ENCODE data around the gene DQX1. TPM values are rescaled to one million over a fixed set of nuclear protein-coding genes. Genes with fewer than 3 reads are reported as not detected.
A peak's percentile ranks its signal among the peaks of the same experiment; 100 is the strongest.

DQX1 gene
- total and polyA plus RNA-seq, 2 of the 8 experiments (the other 6 are each of a cell fraction or from before 2014, with no cell fraction given): 0.76 to 1.1 TPM

DNA sequence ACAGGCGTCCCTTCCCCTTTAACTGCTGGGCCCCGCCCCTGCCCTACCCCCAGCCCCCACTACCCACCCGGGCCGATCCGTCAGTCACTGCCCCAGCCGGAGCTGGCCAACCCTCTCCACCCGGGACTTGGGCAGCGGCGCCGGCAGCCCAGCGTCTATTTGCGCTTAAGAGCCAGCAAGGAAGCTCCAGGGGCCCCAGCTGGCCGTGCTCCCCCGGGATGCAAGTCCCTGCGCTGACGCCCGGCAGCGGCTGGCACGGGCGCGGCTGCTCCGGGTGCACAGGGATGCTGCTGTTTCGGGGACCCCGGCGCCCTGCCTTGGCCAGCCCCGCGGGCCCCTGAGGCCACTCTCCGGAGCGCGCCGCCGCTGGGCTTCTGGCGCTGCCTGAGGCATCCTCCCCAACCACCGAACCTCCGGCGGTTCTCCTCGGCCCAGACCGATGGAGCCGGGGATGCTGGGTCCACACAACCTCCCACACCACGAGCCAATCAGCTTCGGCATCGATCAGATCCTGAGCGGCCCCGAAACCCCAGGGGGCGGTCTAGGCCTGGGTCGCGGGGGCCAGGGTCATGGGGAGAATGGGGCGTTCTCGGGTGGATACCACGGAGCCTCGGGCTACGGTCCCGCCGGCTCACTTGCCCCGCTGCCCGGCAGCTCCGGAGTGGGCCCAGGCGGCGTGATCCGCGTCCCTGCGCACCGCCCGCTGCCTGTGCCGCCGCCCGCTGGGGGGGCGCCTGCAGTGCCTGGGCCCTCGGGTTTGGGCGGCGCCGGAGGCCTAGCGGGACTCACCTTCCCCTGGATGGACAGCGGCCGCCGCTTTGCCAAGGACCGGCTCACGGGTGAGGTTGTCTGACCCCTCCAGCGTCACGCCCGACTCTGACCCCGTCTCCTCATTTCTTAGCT lies 11.4 kb downstream of the DQX1 start, which contains the start of gene TLX2:
Gene TLX2, plus strand, starts transcription at position 83 of the 903 bp plus-strand sequence. Its CDS starts 357 bp downstream, at position 440.
- TF ChIP-seq HDAC2 (IDR thresholded peaks at IDR 0.05; ENCODE audit: borderline replicate concordance in 1 of 2, low read depth in 2 of 2, low read length in 2 of 2): no peak
- no peak for TF ChIP-seq CBX5 (IDR thresholded peaks at IDR 0.05; ENCODE audit: low read depth, low read length)
- no peak for TF ChIP-seq HDAC6 (IDR thresholded peaks at IDR 0.05; ENCODE audit: low read depth, low read length)
- TF ChIP-seq POLR2AphosphoS5 (IDR thresholded peaks at IDR 0.05; ENCODE audit: low read depth, low read length): no peak
- no peak for TF ChIP-seq GTF2F1 (IDR thresholded peaks at IDR 0.05; ENCODE audit: borderline replicate concordance, low read depth, low read length)
- TF ChIP-seq RFX5 (IDR thresholded peaks at IDR 0.05; ENCODE audit: borderline replicate concordance, low read depth, low read length): no peak
- TF ChIP-seq MAFK (IDR thresholded peaks at IDR 0.05; ENCODE audit: low read depth, low read length): no peak
- H3K27ac ChIP-seq (ENCODE audit: low read depth, low read length): no peak within 1 kb of the TSS
- H3K79me1 ChIP-seq (ENCODE audit: low read depth, low read length): no peaks in the 10 kb centered on the region
- H3K4me3 ChIP-seq (ENCODE audit: extremely low read depth in 1 of 4, insufficient read depth in 2 of 4, low read depth in 3 of 4, low read length in 4 of 4): peak within 1 kb of the TSS; percentile 20 to 62 (median 28)
- no peak within 1 kb of the TSS for H2AFZ ChIP-seq (ENCODE audit: low read length)
- peak within 1 kb of the TSS; percentile 68; the same call in 1 of the 2 replicates for H2BK12ac ChIP-seq (ENCODE audit: low read depth, low read length)
- peaks cover 81 to 100% (median 96%) of the 10 kb centered on the region in 4 experiments for H3K27me3 ChIP-seq (replicated peaks in 1 of 4; ENCODE audit: control insufficient read depth in 3 of 4, extremely low read depth in 1 of 4, insufficient read depth in 3 of 4, low read length in 3 of 4)
- no peak within 1 kb of the TSS for H4K5ac ChIP-seq (ENCODE audit: insufficient read length, low read depth, low read length)
- CTCF ChIA-PET (ENCODE audit: partially characterized antibody): interaction anchor here (0.5 to 4.2 kb wide), 7 partner anchors 11 to 450 kb away, joined by 3 to 20 read pairs (median 6); partner anchors contain the start of gene DQX1
- H3K4me1 ChIP-seq (replicated peaks in 1 of 4; ENCODE audit: control insufficient read depth in 3 of 4, insufficient read depth in 4 of 4, low read length in 3 of 4): peaks cover 0 to 24% (median 10%) of the 10 kb centered on the region in 4 experiments; a peak in 6 of 7 replicates
- no peak within 1 kb of the TSS for H3K14ac ChIP-seq (ENCODE audit: insufficient read length)
- DNase-seq (ENCODE audit: low read depth in 1 of 2, low spot score in 2 of 2) (peak in 1 of 2 experiments; percentile 76), FAIRE-seq (no peak)
- H4K91ac ChIP-seq (replicated peaks; ENCODE audit: insufficient read length, low read length): no peak within 1 kb of the TSS
- peaks cover 2 to 4% of the 10 kb centered on the region in 2 experiments for H4K20me1 ChIP-seq (replicated peaks in 1 of 2; ENCODE audit: control insufficient read depth in 1 of 2, insufficient read depth in 2 of 2, low read length in 2 of 2)
- H3K18ac ChIP-seq (ENCODE audit: extremely low read depth, low read length): peak within 1 kb of the TSS; percentile 60; the same call in 1 of the 2 replicates
- no peak within 1 kb of the TSS for H3K9ac ChIP-seq (replicated peaks in 1 of 4; ENCODE audit: extremely low read depth in 1 of 4, low read depth in 3 of 4, low read length in 3 of 4)
- POLR2A ChIA-PET (ENCODE audit: partially characterized antibody): interaction anchor here (0.6 to 6.7 kb wide), 10 partner anchors 8 to 74 kb away, joined by 3 to 63 read pairs (median 5); partner anchors contain the start of genes AUP1, CCDC142, DQX1 and HTRA2
- no peak within 1 kb of the TSS for H2AK5ac ChIP-seq (ENCODE audit: low read depth, low read length)
- H3K9me3 ChIP-seq (ENCODE audit: insufficient read depth in 2 of 2, low read depth in 1 of 2, low read length in 1 of 2): peaks cover 7 to 12% of the 10 kb centered on the region in 2 experiments
- H2BK120ac ChIP-seq (replicated peaks; ENCODE audit: low read depth, low read length): no peak within 1 kb of the TSS
- peaks cover 0 to 19% (median 0%) of the 10 kb centered on the region in 4 experiments; a peak in 1 of 8 replicates for H3K36me3 ChIP-seq (ENCODE audit: control insufficient read depth in 2 of 4, insufficient read depth in 4 of 4, low read length in 3 of 4)
- no peak within 1 kb of the TSS for H3K4ac ChIP-seq (replicated peaks; ENCODE audit: insufficient read length, low read depth, low read length)
- H3K23ac ChIP-seq (ENCODE audit: insufficient read length): no peak within 1 kb of the TSS
- H3K79me2 ChIP-seq (ENCODE audit: control insufficient read depth in 1 of 2, insufficient read depth in 2 of 2, low read length in 2 of 2): no peaks in the 10 kb centered on the region
- H3K56ac ChIP-seq (replicated peaks; ENCODE audit: insufficient read length, low read depth, low read length): no peak within 1 kb of the TSS
- peak within 1 kb of the TSS; percentile 63 to 88 for H3K4me2 ChIP-seq (ENCODE audit: insufficient read depth in 1 of 2, low read depth in 2 of 2, low read length in 2 of 2)
- H2BK20ac ChIP-seq (ENCODE audit: low read length): no peak within 1 kb of the TSS
- H2BK15ac ChIP-seq (ENCODE audit: low read length): no peak within 1 kb of the TSS
- H3K23me2 ChIP-seq (ENCODE audit: low read depth, low read length): peaks cover 10% of the 10 kb centered on the region; the same call in 1 of the 2 replicates
- no peak within 1 kb of the TSS for H2BK5ac ChIP-seq (ENCODE audit: low read depth, low read length)
- 5% methylated on average over 64 of the region's 82 CpGs; no CpG with 5 or more reads in 1 of the 2 experiments for WGBS, 2 experiments (ENCODE audit: extremely low coverage in 1 of 2, insufficient coverage in 1 of 2, insufficient read length in 1 of 2, insufficient replicate concordance in 2 of 2, low coverage in 1 of 2, low lambda C conversion rate in 2 of 2, missing lambda C conversion rate in 1 of 2)
- peak within 1 kb of the TSS; percentile 11; the same call in 1 of the 2 replicates for H4K8ac ChIP-seq (ENCODE audit: extremely low read depth, insufficient read depth, low read length)
